Hepatocyte (in vitro differentiated cells): ENCODE results near the gene KNTC1.

Experiments used
- CTCF ChIP-seq: fragments of 200-600 bp; sonication (generic); IDR thresholded peaks from 2 replicates; pipeline ENCODE4 v1.5.1; 2016; ENCODE audit warnings: antibody characterized with exemption, mild to moderate bottlenecking; ENCODE audit not compliant: poor library complexity
- EZH2 ChIP-seq: fragments of 200-600 bp; sonication (generic); IDR thresholded peaks from 2 replicates; pipeline ENCODE4 v1.6.1; 2016; ENCODE audit warnings: antibody characterized with exemption, mild to moderate bottlenecking, borderline replicate concordance
- EZH2phosphoT487 ChIP-seq: fragments of 200-600 bp; sonication (generic); IDR thresholded peaks from one replicate; pipeline ENCODE4 v1.6.1; 2018; ENCODE audit warnings: antibody characterized with exemption, mild to moderate bottlenecking, low read depth, moderate library complexity; ENCODE audit not compliant: unreplicated experiment, severe bottlenecking

GRCh38 chr12:122665349-122665748, 138.3 kb downstream of the KNTC1 start:
- TF ChIP-seq CTCF, result no peak
- no peak for TF ChIP-seq EZH2
- TF ChIP-seq EZH2phosphoT487, result no peak
